ENCODE data around the gene UNG.
A peak's percentile ranks its signal among the peaks of the same experiment; 100 is the strongest.

DNA sequence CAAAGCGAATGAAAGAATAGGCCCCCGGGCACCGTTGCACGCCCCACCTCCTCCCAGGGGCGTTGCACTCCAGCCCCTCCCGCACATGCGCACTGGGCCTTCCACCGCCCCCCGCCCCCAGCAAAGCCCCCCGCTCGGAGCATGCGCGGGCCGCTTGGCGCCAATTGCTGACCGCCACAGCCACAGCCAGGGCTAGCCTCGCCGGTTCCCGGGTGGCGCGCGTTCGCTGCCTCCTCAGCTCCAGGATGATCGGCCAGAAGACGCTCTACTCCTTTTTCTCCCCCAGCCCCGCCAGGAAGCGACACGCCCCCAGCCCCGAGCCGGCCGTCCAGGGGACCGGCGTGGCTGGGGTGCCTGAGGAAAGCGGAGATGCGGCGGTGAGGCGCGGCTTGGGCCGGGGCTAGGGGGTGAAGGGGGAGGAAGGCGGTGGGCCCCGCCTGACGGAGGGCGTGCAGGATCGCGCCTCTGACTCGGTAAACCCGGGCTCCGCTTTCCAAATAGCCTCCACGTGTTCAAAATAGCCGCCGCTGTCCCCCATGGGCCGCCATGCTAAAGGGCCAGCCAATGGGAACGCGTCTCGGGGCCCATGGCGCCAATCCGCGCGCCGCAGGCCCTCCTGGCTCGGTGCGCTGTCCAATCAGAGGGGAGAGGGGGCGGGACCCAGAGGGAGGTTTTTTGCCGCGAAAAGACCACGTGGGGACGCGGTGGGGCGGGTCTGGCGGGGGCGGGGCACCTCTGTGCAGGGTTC is at the start of gene UNG:
- TF ChIP-seq, protein P1, sequence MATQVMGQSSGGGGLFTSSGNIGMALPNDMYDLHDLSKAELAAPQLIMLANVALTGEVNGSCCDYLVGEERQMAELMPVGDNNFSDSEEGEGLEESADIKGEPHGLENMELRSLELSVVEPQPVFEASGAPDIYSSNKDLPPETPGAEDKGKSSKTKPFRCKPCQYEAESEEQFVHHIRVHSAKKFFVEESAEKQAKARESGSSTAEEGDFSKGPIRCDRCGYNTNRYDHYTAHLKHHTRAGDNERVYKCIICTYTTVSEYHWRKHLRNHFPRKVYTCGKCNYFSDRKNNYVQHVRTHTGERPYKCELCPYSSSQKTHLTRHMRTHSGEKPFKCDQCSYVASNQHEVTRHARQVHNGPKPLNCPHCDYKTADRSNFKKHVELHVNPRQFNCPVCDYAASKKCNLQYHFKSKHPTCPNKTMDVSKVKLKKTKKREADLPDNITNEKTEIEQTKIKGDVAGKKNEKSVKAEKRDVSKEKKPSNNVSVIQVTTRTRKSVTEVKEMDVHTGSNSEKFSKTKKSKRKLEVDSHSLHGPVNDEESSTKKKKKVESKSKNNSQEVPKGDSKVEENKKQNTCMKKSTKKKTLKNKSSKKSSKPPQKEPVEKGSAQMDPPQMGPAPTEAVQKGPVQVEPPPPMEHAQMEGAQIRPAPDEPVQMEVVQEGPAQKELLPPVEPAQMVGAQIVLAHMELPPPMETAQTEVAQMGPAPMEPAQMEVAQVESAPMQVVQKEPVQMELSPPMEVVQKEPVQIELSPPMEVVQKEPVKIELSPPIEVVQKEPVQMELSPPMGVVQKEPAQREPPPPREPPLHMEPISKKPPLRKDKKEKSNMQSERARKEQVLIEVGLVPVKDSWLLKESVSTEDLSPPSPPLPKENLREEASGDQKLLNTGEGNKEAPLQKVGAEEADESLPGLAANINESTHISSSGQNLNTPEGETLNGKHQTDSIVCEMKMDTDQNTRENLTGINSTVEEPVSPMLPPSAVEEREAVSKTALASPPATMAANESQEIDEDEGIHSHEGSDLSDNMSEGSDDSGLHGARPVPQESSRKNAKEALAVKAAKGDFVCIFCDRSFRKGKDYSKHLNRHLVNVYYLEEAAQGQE (IDR thresholded peaks at IDR 0.05; ENCODE audit: low read depth, low read length), result no peak
- peak; percentile 49; the same call in 1 of the 2 replicates for TF ChIP-seq POLR2AphosphoS5 (IDR thresholded peaks at IDR 0.05; ENCODE audit: low read depth, low read length)
- TF ChIP-seq, protein P2, sequence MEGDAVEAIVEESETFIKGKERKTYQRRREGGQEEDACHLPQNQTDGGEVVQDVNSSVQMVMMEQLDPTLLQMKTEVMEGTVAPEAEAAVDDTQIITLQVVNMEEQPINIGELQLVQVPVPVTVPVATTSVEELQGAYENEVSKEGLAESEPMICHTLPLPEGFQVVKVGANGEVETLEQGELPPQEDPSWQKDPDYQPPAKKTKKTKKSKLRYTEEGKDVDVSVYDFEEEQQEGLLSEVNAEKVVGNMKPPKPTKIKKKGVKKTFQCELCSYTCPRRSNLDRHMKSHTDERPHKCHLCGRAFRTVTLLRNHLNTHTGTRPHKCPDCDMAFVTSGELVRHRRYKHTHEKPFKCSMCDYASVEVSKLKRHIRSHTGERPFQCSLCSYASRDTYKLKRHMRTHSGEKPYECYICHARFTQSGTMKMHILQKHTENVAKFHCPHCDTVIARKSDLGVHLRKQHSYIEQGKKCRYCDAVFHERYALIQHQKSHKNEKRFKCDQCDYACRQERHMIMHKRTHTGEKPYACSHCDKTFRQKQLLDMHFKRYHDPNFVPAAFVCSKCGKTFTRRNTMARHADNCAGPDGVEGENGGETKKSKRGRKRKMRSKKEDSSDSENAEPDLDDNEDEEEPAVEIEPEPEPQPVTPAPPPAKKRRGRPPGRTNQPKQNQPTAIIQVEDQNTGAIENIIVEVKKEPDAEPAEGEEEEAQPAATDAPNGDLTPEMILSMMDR (IDR thresholded peaks at IDR 0.05), result no peak
- TF ChIP-seq, protein P3, sequence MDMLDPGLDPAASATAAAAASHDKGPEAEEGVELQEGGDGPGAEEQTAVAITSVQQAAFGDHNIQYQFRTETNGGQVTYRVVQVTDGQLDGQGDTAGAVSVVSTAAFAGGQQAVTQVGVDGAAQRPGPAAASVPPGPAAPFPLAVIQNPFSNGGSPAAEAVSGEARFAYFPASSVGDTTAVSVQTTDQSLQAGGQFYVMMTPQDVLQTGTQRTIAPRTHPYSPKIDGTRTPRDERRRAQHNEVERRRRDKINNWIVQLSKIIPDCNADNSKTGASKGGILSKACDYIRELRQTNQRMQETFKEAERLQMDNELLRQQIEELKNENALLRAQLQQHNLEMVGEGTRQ (IDR thresholded peaks at IDR 0.05; ENCODE audit: borderline replicate concordance, low read depth, low read length), result peak; percentile 45; the same call in 1 of the 2 replicates
- peak; percentile 21; the same call in 1 of the 2 replicates for TF ChIP-seq TAF1 (IDR thresholded peaks at IDR 0.05; ENCODE audit: borderline replicate concordance, low read depth, low read length)
- TF ChIP-seq, protein P4, sequence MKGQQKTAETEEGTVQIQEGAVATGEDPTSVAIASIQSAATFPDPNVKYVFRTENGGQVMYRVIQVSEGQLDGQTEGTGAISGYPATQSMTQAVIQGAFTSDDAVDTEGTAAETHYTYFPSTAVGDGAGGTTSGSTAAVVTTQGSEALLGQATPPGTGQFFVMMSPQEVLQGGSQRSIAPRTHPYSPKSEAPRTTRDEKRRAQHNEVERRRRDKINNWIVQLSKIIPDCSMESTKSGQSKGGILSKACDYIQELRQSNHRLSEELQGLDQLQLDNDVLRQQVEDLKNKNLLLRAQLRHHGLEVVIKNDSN (IDR thresholded peaks at IDR 0.05; ENCODE audit: borderline replicate concordance, low read depth), result peak; percentile 85
- peak; percentile 90 for TF ChIP-seq NRF1 (IDR thresholded peaks at IDR 0.05; ENCODE audit: low read depth, low read length)

All from SK-N-SH (cell line).